IMR-90 (cell line): Measurements from ENCODE around the gene PLCL2. TPM values are rescaled to one million over a fixed set of nuclear protein-coding genes. Genes with fewer than 3 reads are reported as not detected.

ENCODE experiments used
- ATAC-seq: fragments of 200-7000 bp; cut with Tn5 transposase; 2 replicates; pipeline ENCODE4 v1.9.1; 2020; ENCODE audit warnings: low read depth, mild to moderate bottlenecking, moderate library complexity
- BruUV-seq: library from RNA; stranded (reverse); fragments of 400-500 nt; replicated peaks from 2 replicates; lab custom pipeline; 2021; lab: Mats Ljungman, UMichigan
- CTCF ChIA-PET: fragments of 300-600 bp; formaldehyde crosslinking; extraction: SDS; loops from one replicate; lab custom pipeline; 2021; ENCODE audit warnings: antibody characterized with exemption; lab: Yijun Ruan, JAX
- POLR2A ChIA-PET: fragments of 300-600 bp; sonication (Branson Sonifier 250); formaldehyde crosslinking; loops from one replicate; lab custom pipeline; 2022; ENCODE audit warnings: antibody characterized with exemption; ENCODE audit not compliant: unreplicated experiment; lab: Charles Lee
- DNase-seq: peaks from one replicate; pipeline ENCODE4 v3.0.0; 2013
- H2AFZ ChIP-seq: replicated peaks from 2 replicates; pipeline ENCODE3; 2013; ENCODE audit warnings: low read length, mild to moderate bottlenecking; ENCODE audit not compliant: poor library complexity
- H2AK5ac ChIP-seq: 2 replicates; pipeline ENCODE4 v1.6.1; 2013; ENCODE audit warnings: low read depth, low read length, inconsistent platforms
- H2AK9ac ChIP-seq: replicated peaks from 2 replicates; pipeline ENCODE3; 2013; ENCODE audit warnings: mild to moderate bottlenecking, low read depth, low read length, moderate library complexity; ENCODE audit not compliant: poor library complexity
- H2BK120ac ChIP-seq: 2 replicates; pipeline ENCODE4 v1.6.1; 2013; ENCODE audit warnings: low read depth, low read length, inconsistent platforms
- H2BK15ac ChIP-seq: 3 replicates; pipeline ENCODE4 v1.6.1; 2013; ENCODE audit warnings: low read depth, low read length, inconsistent platforms
- H2BK20ac ChIP-seq: 2 replicates; pipeline ENCODE4 v1.6.1; 2013; ENCODE audit warnings: low read depth, mild to moderate bottlenecking, inconsistent platforms, low read length, moderate library complexity
- H2BK5ac ChIP-seq: 2 replicates; pipeline ENCODE4 v1.6.1; 2013; ENCODE audit warnings: mild to moderate bottlenecking, low read depth, low read length, inconsistent platforms; ENCODE audit not compliant: poor library complexity, severe bottlenecking
- H3K14ac ChIP-seq: replicated peaks from 2 replicates; pipeline ENCODE4 v1.6.1; 2013; ENCODE audit warnings: low read depth, low read length, inconsistent platforms
- H3K18ac ChIP-seq: 2 replicates; pipeline ENCODE4 v1.6.1; 2013; ENCODE audit warnings: low read depth, low read length, control low read depth
- H3K23ac ChIP-seq: 2 replicates; pipeline ENCODE4 v1.6.1; 2013; ENCODE audit warnings: low read depth, low read length, inconsistent platforms
- H3K27ac ChIP-seq: 2 replicates; pipeline ENCODE4 v1.5.1; 2013; ENCODE audit warnings: mild to moderate bottlenecking, control low read depth, low read length; ENCODE audit not compliant: insufficient read depth
- H3K27me3 ChIP-seq: 2 replicates; pipeline ENCODE4 v1.6.1; 2013; ENCODE audit warnings: low read length; ENCODE audit not compliant: control insufficient read depth, insufficient read depth
- H3K36me3 ChIP-seq: 2 replicates; pipeline ENCODE4 v1.6.1; 2013; ENCODE audit warnings: low read length, mixed read lengths; ENCODE audit not compliant: control insufficient read depth, insufficient read depth
- H3K4ac ChIP-seq: 2 replicates; pipeline ENCODE4 v1.6.1; 2013; ENCODE audit warnings: low read depth, low read length, inconsistent platforms
- H3K4me1 ChIP-seq: 2 replicates; pipeline ENCODE4 v1.6.1; 2013; ENCODE audit warnings: low read length, mixed read lengths; ENCODE audit not compliant: control insufficient read depth, insufficient read depth
- H3K4me2 ChIP-seq: 2 replicates; pipeline ENCODE4 v1.6.1; 2013; ENCODE audit warnings: low read depth, mild to moderate bottlenecking, control low read depth, low read length, moderate library complexity
- H3K4me3 ChIP-seq: 2 replicates; pipeline ENCODE4 v1.5.1; 2013; ENCODE audit warnings: low read depth, mild to moderate bottlenecking, control low read depth, low read length, moderate library complexity; ENCODE audit not compliant: insufficient read depth
- H3K56ac ChIP-seq: 2 replicates; pipeline ENCODE4 v1.6.1; 2013; ENCODE audit warnings: low read length, inconsistent platforms; ENCODE audit not compliant: insufficient read depth; ENCODE audit errors: extremely low read depth
- H3K79me1 ChIP-seq, 2 experiments: 2 replicates each; pipeline ENCODE4 v1.6.1; 2013; ENCODE audit warnings: low read length in 2 of 2, inconsistent platforms in 1 of 2, low read depth in 1 of 2
- H3K9ac ChIP-seq: 2 replicates; pipeline ENCODE4 v1.6.1; 2013; ENCODE audit warnings: low read depth, low read length, control low read depth
- H3K9me1 ChIP-seq: 2 replicates; pipeline ENCODE4 v1.6.1; 2013; ENCODE audit warnings: low read length, inconsistent platforms; ENCODE audit not compliant: insufficient read depth
- H3K9me3 ChIP-seq: 2 replicates; pipeline ENCODE4 v1.6.1; 2013; ENCODE audit warnings: low read length; ENCODE audit not compliant: control insufficient read depth, insufficient read depth
- H4K20me1 ChIP-seq: 2 replicates; pipeline ENCODE4 v1.6.1; 2013; ENCODE audit warnings: low read length, inconsistent platforms; ENCODE audit not compliant: insufficient read depth
- H4K5ac ChIP-seq: 2 replicates; pipeline ENCODE4 v1.6.1; 2013; ENCODE audit warnings: mild to moderate bottlenecking, low read depth, low read length, control low read depth
- H4K8ac ChIP-seq, 2 experiments: 2 replicates each; pipeline ENCODE4 v1.6.1; 2013; ENCODE audit warnings: low read depth in 2 of 2, low read length in 2 of 2, control low read depth in 1 of 2, inconsistent platforms in 1 of 2
- H4K91ac ChIP-seq: 2 replicates; pipeline ENCODE4 v1.6.1; 2013; ENCODE audit warnings: low read depth, low read length, inconsistent platforms; ENCODE audit not compliant: insufficient read depth
- CEBPB ChIP-seq: IDR thresholded peaks from 2 replicates; pipeline ENCODE4 v1.6.1; 2012; ENCODE audit warnings: low read depth, low read length, improper control_type of control experiment
- MAZ ChIP-seq: IDR thresholded peaks from 2 replicates; pipeline ENCODE4 v1.6.1; 2012; ENCODE audit warnings: low read depth, mild to moderate bottlenecking, low read length, improper control_type of control experiment, moderate library complexity, borderline replicate concordance
- NFE2L2 ChIP-seq: fragments of 150-350 bp; IDR thresholded peaks from 2 replicates; pipeline ENCODE4 v1.6.1; 2016; ENCODE audit warnings: low read depth, mild to moderate bottlenecking, low read length
- RAD21 ChIP-seq: IDR thresholded peaks from 2 replicates; pipeline ENCODE4 v1.6.1; 2012; ENCODE audit warnings: low read length, improper control_type of control experiment
- RFX5 ChIP-seq: IDR thresholded peaks from 2 replicates; pipeline ENCODE4 v1.8.0; 2012; ENCODE audit warnings: low read depth, mild to moderate bottlenecking, low read length, moderate library complexity
- WGBS, 2 experiments: methylation state at CpG; one replicate each; pipeline versions ENCODE4 v1.1.5 to v1.1.7; 2013; ENCODE audit warnings: missing lambda C conversion rate in 2 of 2; ENCODE audit not compliant: insufficient read length in 1 of 2; ENCODE audit errors: extremely low coverage in 2 of 2; 5-methylcytosine and 5-hydroxymethylcytosine counted together
- dilution Hi-C: fragments of 300-500 bp; cut with HindIII; formaldehyde crosslinking; loops from one replicate; pipeline ENCODE4 v1.14.3; 2018; ENCODE audit warnings: low sequenced_read_pairs; ENCODE audit not compliant: unreplicated experiment
- in situ Hi-C: fragments of 300-500 bp; cut with MboI; formaldehyde crosslinking; loops from 3 replicates; pipeline ENCODE4 v1.14.3; 2019; ENCODE audit warnings: low sequenced_read_pairs, inconsistent platforms, mixed read lengths
- intact Hi-C: fragments of 100-400 bp; cut with micrococcal nuclease; formaldehyde crosslinking; loops from 2 replicates; pipeline ENCODE4 v1.10.0; 2022
- polyA plus RNA-seq, 3 experiments: library from polyadenylated mRNA; depleted of rRNA; stranded (reverse); fragments of >200 nt; gene quantifications; 2 replicates each; pipeline ENCODE4 v1.2.3, GENCODE V29; 2012; ENCODE audit warnings: low replicate concordance in 1 of 3
- total RNA-seq: library from RNA; depleted of rRNA; stranded (reverse); fragments of >200 nt; gene quantifications from 2 replicates; pipeline ENCODE4 v1.2.3, GENCODE V29; 2012
- TF ChIP-seq, protein P1 (sequence below): fragments of 150-350 bp; IDR thresholded peaks from 2 replicates; pipeline ENCODE4 v1.6.1; 2016; ENCODE audit warnings: low read depth, mild to moderate bottlenecking, low read length, moderate library complexity, borderline replicate concordance

The PLCL2 gene
- total and polyA plus RNA-seq, 2 of the 4 experiments (the other 2 are of a cell fraction): 0.92 to 3.8 TPM

- no peak overlapping the region for H3K4ac ChIP-seq
- H3K18ac ChIP-seq: no peak overlapping the region
- no peak for ATAC-seq
- no peak overlapping the region for H3K27ac ChIP-seq
- H3K9me1 ChIP-seq: no peaks in the 10 kb centered on the region
- no peak overlapping the region for H2BK5ac ChIP-seq
- no peaks in the 10 kb centered on the region for H3K27me3 ChIP-seq
- H3K79me1 ChIP-seq: no peaks in the 10 kb centered on the region
- H2AFZ ChIP-seq: no peak overlapping the region
- H3K56ac ChIP-seq: no peak overlapping the region
- H4K5ac ChIP-seq: no peak overlapping the region
- POLR2A ChIA-PET: no interaction called here
- dilution Hi-C loops (no loop called here), intact Hi-C loops (no loop called here), in situ Hi-C loops (loop anchor here (25.0 kb wide), 1 partner anchor 761 kb away; no protein-coding TSS in a partner anchor)
- no TSS peak for BruUV-seq
- H2BK120ac ChIP-seq: no peak overlapping the region
- no peak overlapping the region for H4K91ac ChIP-seq
- no peak overlapping the region for H4K8ac ChIP-seq
- H3K9ac ChIP-seq: no peak overlapping the region
- H3K4me2 ChIP-seq: no peak overlapping the region
- no peak overlapping the region for H3K23ac ChIP-seq
- no peak overlapping the region for H2AK5ac ChIP-seq
- H2AK9ac ChIP-seq: no peak overlapping the region
- H4K20me1 ChIP-seq: no peaks in the 10 kb centered on the region
- H3K14ac ChIP-seq: no peak overlapping the region
- no CpG with 5 or more reads among the region's 3 CpGs for WGBS, 2 experiments
- no peak for DNase-seq
- H2BK15ac ChIP-seq: no peak overlapping the region
- no peaks in the 10 kb centered on the region for H3K9me3 ChIP-seq
- CTCF ChIA-PET: no interaction called here
- no peak for TF ChIP-seq RAD21
- no peak for TF ChIP-seq RFX5
- TF ChIP-seq, protein P1, sequence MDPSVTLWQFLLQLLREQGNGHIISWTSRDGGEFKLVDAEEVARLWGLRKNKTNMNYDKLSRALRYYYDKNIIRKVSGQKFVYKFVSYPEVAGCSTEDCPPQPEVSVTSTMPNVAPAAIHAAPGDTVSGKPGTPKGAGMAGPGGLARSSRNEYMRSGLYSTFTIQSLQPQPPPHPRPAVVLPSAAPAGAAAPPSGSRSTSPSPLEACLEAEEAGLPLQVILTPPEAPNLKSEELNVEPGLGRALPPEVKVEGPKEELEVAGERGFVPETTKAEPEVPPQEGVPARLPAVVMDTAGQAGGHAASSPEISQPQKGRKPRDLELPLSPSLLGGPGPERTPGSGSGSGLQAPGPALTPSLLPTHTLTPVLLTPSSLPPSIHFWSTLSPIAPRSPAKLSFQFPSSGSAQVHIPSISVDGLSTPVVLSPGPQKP: no peak
- no peak for TF ChIP-seq CEBPB
- no peak for TF ChIP-seq NFE2L2
- TF ChIP-seq MAZ: no peak
- no peaks in the 10 kb centered on the region for H3K4me1 ChIP-seq
- H3K4me3 ChIP-seq: no peak overlapping the region
- H3K36me3 ChIP-seq: no peaks in the 10 kb centered on the region
- no peak overlapping the region for H2BK20ac ChIP-seq
These were observed 163.1 kb downstream of the PLCL2 start for GRCh38 chr3:17047894-17048293.
